Measurements from ENCODE around the gene DYRK1A.

DNA sequence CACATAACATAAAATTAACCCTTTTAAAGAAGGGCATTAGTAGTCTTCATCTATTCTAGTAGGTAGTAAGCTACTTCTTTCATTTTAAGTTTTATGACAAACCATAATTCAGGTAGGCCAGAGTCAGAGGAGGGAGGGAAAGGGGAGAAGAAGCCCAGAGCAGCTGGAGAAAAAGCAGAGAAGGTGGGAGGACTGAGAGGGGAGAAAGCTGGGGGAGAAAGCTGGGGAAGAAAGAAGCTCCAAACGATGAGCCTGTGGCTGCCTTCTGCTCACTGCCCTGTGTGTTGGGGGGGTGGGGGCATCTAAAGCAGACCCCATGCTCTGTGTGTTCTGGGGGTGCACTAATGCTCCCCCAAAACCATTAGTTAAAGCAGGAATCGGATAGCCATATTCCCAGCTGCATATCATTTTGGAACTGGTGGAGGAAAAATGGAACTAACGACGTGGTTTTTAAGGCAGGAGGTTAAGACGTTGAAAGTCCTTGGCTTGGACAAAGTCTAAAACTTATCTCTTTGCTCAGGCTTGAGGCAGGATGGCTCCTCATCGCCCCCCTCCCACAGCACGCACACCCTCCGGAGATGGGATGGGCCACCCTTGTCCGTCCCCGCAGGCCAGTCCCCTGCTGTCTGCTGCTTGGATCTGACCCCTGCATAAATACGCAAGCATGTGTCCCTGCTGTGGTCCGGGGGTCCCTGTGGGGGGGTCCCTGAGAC lies 184.2 kb downstream of the DYRK1A start:
- TF ChIP-seq CTCF (IDR thresholded peaks at IDR 0.05) (no peak), EP300 (IDR thresholded peaks at IDR 0.05; ENCODE audit: low read depth) (no peak), POLR2A (IDR thresholded peaks at IDR 0.05) (no peak)

All from transverse colon (tissue), 3 donors.